ENCODE data around the gene PDS5B.
"Not testable (repeated sequence)": the region's sequence is repeated elsewhere in the genome, so short reads cannot be mapped to it uniquely, and the experiment has no call there.

The PDS5B gene

GRCh38 chr13:32726374-32727037 is 140.3 kb downstream of the PDS5B start:
- DNase-seq (ENCODE audit: low read depth in 1 of 2, low spot score in 1 of 2), result no peak

- DNase-seq (ENCODE audit: low read depth in 1 of 2, low spot score in 1 of 2), result no peak
These were observed 142.1 kb downstream of the PDS5B start for GRCh38 chr13:32728327-32728726.

GRCh38 chr13:32729097-32729496 is 142.8 kb downstream of the PDS5B start:
- not testable (repeated sequence) for DNase-seq (ENCODE audit: low read depth in 1 of 2, low spot score in 1 of 2)

GRCh38 chr13:32731074-32731473 is 144.8 kb downstream of the PDS5B start:
- no peak for DNase-seq (ENCODE audit: low read depth in 1 of 2, low spot score in 1 of 2)

- peak in 1 of 2 donors; percentile 18 for DNase-seq (ENCODE audit: low read depth in 1 of 2, low spot score in 1 of 2)
These were observed 145.3 kb downstream of the PDS5B start for GRCh38 chr13:32731576-32731975.

- DNase-seq (ENCODE audit: low read depth in 1 of 2, low spot score in 1 of 2), result no peak
These were observed 147.4 kb downstream of the PDS5B start for GRCh38 chr13:32733690-32734089.

- no peak for DNase-seq (ENCODE audit: low read depth in 1 of 2, low spot score in 1 of 2)
These were observed 148.3 kb downstream of the PDS5B start for GRCh38 chr13:32734511-32734910.

- no peak for DNase-seq (ENCODE audit: low read depth in 1 of 2, low spot score in 1 of 2)
These were observed 149.6 kb downstream of the PDS5B start for GRCh38 chr13:32735859-32736258.

GRCh38 chr13:32736648-32737047 is 150.4 kb downstream of the PDS5B start:
- no peak for DNase-seq (ENCODE audit: low read depth in 1 of 2, low spot score in 1 of 2)

- DNase-seq (ENCODE audit: low read depth in 1 of 2, low spot score in 1 of 2), result no peak
These were observed 150.9 kb downstream of the PDS5B start for GRCh38 chr13:32737111-32737571.

- no peak for DNase-seq (ENCODE audit: low read depth in 1 of 2, low spot score in 1 of 2)
These were observed 151.4 kb downstream of the PDS5B start for GRCh38 chr13:32737679-32738078.

- no peak for DNase-seq (ENCODE audit: low read depth in 1 of 2, low spot score in 1 of 2)
These were observed 159.3 kb downstream of the PDS5B start for GRCh38 chr13:32745509-32745908.

- DNase-seq (ENCODE audit: low read depth in 1 of 2, low spot score in 1 of 2), result no peak
These were observed 160.2 kb downstream of the PDS5B start for GRCh38 chr13:32746474-32746873.

GRCh38 chr13:32748305-32748704 is 162.1 kb downstream of the PDS5B start:
- no peak for DNase-seq (ENCODE audit: low read depth in 1 of 2, low spot score in 1 of 2)

GRCh38 chr13:32751340-32751739 is 165.1 kb downstream of the PDS5B start:
- no peak for DNase-seq (ENCODE audit: low read depth in 1 of 2, low spot score in 1 of 2)

GRCh38 chr13:32752311-32752710 is 166.1 kb downstream of the PDS5B start:
- DNase-seq (ENCODE audit: low read depth in 1 of 2, low spot score in 1 of 2), result no peak

- no peak for DNase-seq (ENCODE audit: low read depth in 1 of 2, low spot score in 1 of 2)
These were observed 166.8 kb downstream of the PDS5B start for GRCh38 chr13:32752997-32753606.

- no peak for DNase-seq (ENCODE audit: low read depth in 1 of 2, low spot score in 1 of 2)
These were observed 167.9 kb downstream of the PDS5B start for GRCh38 chr13:32754179-32754578.

- no peak for DNase-seq (ENCODE audit: low read depth in 1 of 2, low spot score in 1 of 2)
These were observed 172.9 kb downstream of the PDS5B start for GRCh38 chr13:32759152-32759551.

- no peak for DNase-seq (ENCODE audit: low read depth in 1 of 2, low spot score in 1 of 2)
These were observed 175.2 kb downstream of the PDS5B start for GRCh38 chr13:32761472-32761871.

- DNase-seq (ENCODE audit: low read depth in 1 of 2, low spot score in 1 of 2), result no peak
These were observed 192.9 kb downstream of the PDS5B start for GRCh38 chr13:32779119-32779518.

GRCh38 chr13:32781906-32782305 is 195.7 kb downstream of the PDS5B start:
- DNase-seq (ENCODE audit: low read depth in 1 of 2, low spot score in 1 of 2), result no peak

GRCh38 chr13:32783067-32783466 is 196.8 kb downstream of the PDS5B start:
- peak in 1 of 2 donors; percentile 5 for DNase-seq (ENCODE audit: low read depth in 1 of 2, low spot score in 1 of 2)
